ENCODE data around the gene STAT2. TPM values are rescaled to one million over a fixed set of nuclear protein-coding genes. Genes with fewer than 3 reads are reported as not detected.
"Not testable (repeated sequence)": the region's sequence is repeated elsewhere in the genome, so short reads cannot be mapped to it uniquely, and the experiment has no call there.

The STAT2 gene
- total and polyA plus RNA-seq, 9 donors, result 56.1 to 161 (median 90.2) TPM

DNA sequence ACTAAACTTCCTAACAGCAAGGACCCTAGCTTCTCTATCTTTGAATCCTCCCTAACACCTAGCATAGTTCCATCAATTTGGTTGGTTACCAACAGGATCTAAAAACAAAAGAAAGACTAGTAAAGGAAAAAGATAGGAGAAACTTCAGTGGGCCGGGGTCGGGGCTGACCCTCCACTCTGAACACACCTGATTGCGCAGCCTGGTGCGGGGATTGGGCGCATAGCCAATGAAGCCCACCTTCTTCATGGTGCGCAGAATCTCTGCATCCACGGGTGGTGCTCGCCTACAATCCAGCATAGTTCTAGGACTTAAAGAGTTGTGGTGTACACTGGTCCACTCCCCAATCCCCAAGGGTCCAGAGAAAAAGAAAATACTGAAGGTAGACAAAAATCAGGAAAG lies 33.8 kb downstream of the STAT2 start:
- DNase-seq, result no peak
- Histone ChIP-seq H3K27ac (no peak overlapping the region), H3K36me3 (no peaks in the 10 kb centered on the region), H3K4me1 (ENCODE audit: insufficient read depth) (no peaks in the 10 kb centered on the region), H3K4me3 (no peak overlapping the region), H3K27me3 (no peaks in the 10 kb centered on the region), H3K9me3 (no peaks in the 10 kb centered on the region)
- intact Hi-C loops (cut with DNase I), result no loop called here
- TF ChIP-seq POLR2A (IDR thresholded peaks at IDR 0.05) (no peak), EP300 (IDR thresholded peaks at IDR 0.05) (no peak)
- TF ChIP-seq, protein P1, sequence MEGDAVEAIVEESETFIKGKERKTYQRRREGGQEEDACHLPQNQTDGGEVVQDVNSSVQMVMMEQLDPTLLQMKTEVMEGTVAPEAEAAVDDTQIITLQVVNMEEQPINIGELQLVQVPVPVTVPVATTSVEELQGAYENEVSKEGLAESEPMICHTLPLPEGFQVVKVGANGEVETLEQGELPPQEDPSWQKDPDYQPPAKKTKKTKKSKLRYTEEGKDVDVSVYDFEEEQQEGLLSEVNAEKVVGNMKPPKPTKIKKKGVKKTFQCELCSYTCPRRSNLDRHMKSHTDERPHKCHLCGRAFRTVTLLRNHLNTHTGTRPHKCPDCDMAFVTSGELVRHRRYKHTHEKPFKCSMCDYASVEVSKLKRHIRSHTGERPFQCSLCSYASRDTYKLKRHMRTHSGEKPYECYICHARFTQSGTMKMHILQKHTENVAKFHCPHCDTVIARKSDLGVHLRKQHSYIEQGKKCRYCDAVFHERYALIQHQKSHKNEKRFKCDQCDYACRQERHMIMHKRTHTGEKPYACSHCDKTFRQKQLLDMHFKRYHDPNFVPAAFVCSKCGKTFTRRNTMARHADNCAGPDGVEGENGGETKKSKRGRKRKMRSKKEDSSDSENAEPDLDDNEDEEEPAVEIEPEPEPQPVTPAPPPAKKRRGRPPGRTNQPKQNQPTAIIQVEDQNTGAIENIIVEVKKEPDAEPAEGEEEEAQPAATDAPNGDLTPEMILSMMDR (IDR thresholded peaks at IDR 0.05), result no peak
- 95 to 96% (median 96%) methylated on average over 8 of the region's 8 CpGs for WGBS, 3 donors

DNA sequence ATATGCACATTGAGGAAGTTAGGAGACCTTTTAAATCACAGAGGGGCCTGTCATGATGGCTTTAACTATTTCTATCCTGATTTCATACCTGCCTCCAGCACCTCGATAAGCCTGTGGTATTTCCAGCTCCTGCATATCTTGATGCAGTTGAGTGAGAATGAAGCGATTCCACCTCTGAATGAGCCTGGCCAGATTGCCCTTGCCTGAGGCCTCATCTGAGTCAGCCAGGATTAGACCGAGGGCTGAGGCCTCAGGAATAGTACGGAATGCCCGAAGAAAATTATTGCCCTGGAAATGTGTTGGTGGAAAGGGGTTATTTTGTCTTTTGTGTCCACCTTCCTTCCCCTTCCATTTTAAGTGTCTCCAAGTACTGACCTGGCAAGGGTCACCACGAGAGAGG lies 35.7 kb downstream of the STAT2 start:
- no peak overlapping the region for H3K27ac ChIP-seq
- no peaks in the 10 kb centered on the region for H3K9me3 ChIP-seq
- H3K36me3 ChIP-seq, result no peaks in the 10 kb centered on the region
- intact Hi-C loops (cut with DNase I), result no loop called here
- H3K4me3 ChIP-seq, result no peak overlapping the region
- no peaks in the 10 kb centered on the region for H3K27me3 ChIP-seq
- DNase-seq, result no peak
- TF ChIP-seq POLR2A (IDR thresholded peaks at IDR 0.05), result no peak
- no peak for TF ChIP-seq EP300 (IDR thresholded peaks at IDR 0.05)
- TF ChIP-seq, protein P1 (IDR thresholded peaks at IDR 0.05), result no peak
- 88 to 92% (median 89%) methylated on average over 6 of the region's 6 CpGs for WGBS, 3 donors
- no peaks in the 10 kb centered on the region for H3K4me1 ChIP-seq (ENCODE audit: insufficient read depth)

DNA sequence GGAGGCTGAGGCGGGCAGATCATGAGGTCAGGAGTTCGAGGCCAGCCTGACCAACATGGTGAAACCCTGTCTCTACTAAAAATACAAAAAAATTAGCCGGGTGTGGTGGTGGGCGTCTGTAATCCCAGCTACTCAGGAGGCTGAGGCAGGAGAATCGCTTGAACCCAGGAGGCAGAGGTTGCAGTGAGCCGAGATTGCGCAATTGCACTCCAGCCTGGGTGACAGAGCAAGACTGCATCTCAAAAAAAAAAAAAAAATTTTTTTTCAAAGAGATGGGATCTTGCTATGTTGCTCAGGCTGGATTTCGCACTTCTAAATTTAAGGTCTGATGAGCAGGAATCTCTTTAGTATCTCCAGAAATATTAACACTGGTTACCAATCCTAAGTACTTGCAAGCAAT lies 38.3 kb downstream of the STAT2 start:
- H3K9me3 ChIP-seq; H3K4me1 ChIP-seq (ENCODE audit: insufficient read depth); intact Hi-C loops (cut with DNase I); H3K27me3 ChIP-seq; H3K4me3 ChIP-seq; H3K27ac ChIP-seq; DNase-seq; H3K36me3 ChIP-seq: not testable (repeated sequence)
- WGBS, 3 donors, result 91 to 93% (median 92%) methylated on average over 8 of the region's 8 CpGs

DNA sequence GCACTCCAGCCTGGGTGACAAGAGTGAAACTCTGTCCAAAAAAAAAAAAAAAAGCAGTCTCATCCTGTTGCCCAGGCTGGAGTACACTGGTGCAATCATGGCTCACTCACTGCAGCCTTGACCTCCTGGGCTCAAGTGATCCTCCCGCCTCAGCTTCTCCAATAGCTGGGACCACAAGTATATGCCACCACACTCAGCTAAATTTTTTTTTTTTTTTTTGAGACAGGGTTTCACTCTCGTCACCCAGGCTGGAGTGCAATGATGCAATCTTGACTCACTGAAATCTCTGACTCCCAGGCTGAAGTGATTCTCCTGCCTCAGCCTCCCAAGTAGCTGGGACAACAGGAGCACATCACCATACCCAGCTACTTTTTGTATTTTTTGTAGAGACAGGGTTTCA lies 38.9 kb downstream of the STAT2 start:
- DNase-seq, result no peak
- TF ChIP-seq POLR2A (IDR thresholded peaks at IDR 0.05) (no peak), EP300 (IDR thresholded peaks at IDR 0.05) (no peak)
- TF ChIP-seq, protein P1 (IDR thresholded peaks at IDR 0.05), result no peak
- 89 to 94% (median 90%) methylated on average over 2 of the region's 2 CpGs for WGBS, 3 donors
- Histone ChIP-seq H3K4me3 (no peak overlapping the region), H3K27ac (no peak overlapping the region), H3K9me3 (no peaks in the 10 kb centered on the region), H3K4me1 (ENCODE audit: insufficient read depth) (no peaks in the 10 kb centered on the region), H3K36me3 (no peaks in the 10 kb centered on the region), H3K27me3 (no peaks in the 10 kb centered on the region)
- intact Hi-C loops (cut with DNase I), result no loop called here

DNA sequence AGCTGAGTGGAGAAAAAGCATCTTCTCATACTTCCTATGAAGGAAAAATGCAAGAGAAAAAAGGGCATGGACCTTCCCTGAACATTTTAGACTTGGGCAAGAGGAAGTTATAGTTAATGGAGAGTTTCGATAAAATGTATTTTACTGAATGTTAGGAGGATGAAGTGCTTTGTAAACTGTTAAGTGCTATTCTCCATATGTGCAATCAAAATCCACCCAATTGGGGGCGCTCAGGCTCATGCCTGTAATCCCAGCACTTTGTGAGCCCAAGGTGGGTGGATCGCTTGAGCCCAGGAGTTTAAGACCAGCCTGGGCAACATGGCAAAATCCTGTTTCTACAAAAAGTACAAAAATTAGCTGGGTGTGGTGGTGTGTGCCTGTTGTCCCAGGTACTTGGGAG lies 42.2 kb downstream of the STAT2 start:
- H3K36me3 ChIP-seq, result no peaks in the 10 kb centered on the region
- H3K9me3 ChIP-seq, result no peaks in the 10 kb centered on the region
- 91 to 99% (median 99%) methylated on average over 3 of the region's 3 CpGs for WGBS, 3 donors
- H3K27me3 ChIP-seq, result no peaks in the 10 kb centered on the region
- intact Hi-C loops (cut with DNase I), result no loop called here
- no peak overlapping the region for H3K4me3 ChIP-seq
- H3K27ac ChIP-seq, result no peak overlapping the region
- TF ChIP-seq EP300 (IDR thresholded peaks at IDR 0.05), result no peak
- TF ChIP-seq POLR2A (IDR thresholded peaks at IDR 0.05), result no peak
- TF ChIP-seq, protein P1 (IDR thresholded peaks at IDR 0.05), result no peak
- DNase-seq, result no peak
- peaks cover 2% of the 10 kb centered on the region for H3K4me1 ChIP-seq (ENCODE audit: insufficient read depth)
